ENCODE data around the gene SSR3. TPM values are rescaled to one million over a fixed set of nuclear protein-coding genes. Genes with fewer than 3 reads are reported as not detected.

SSR3 gene
- total RNA-seq, 1 experiment from 2014 or later = 177 TPM

DNA sequence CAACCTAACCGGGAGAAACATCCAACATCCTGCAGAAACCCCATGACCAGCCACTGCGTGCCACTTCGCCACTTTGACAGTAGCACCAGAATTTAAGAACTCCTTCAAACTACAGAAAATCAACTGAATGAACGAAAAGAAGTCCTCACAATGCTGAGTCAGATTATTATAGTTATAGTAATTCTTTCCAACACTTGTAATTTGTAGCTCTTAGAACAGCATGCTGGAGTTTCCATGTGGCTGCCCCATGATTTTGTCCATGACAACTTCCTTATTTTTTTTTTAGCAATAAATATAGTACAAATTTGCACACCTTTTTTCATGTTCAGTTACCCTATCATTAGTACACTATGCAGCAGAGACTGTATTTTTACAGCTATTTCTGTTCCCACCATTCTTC is 26.1 kb upstream of the SSR3 start:
- Histone ChIP-seq H3K9me2 (ENCODE audit: insufficient read depth) (no peaks in the 10 kb centered on the region), H3K9ac (ENCODE audit: low read length) (no peak overlapping the region), H3K4me3 (replicated peaks in 1 of 2; ENCODE audit: low read depth in 1 of 2, low read length in 2 of 2) (no peak overlapping the region), H4K20me1 (ENCODE audit: insufficient read depth) (no peaks in the 10 kb centered on the region), H3K36me3 (ENCODE audit: control insufficient read depth in 1 of 2, insufficient read depth in 2 of 2, low read length in 2 of 2) (no peaks in the 10 kb centered on the region), H3K9me3 (ENCODE audit: control insufficient read depth in 1 of 2, insufficient read depth in 1 of 2, low read depth in 1 of 2, low read length in 2 of 2) (no peaks in the 10 kb centered on the region), H3K79me2 (ENCODE audit: insufficient read depth, low read length) (no peaks in the 10 kb centered on the region), H3K4me1 (ENCODE audit: control insufficient read depth in 1 of 2, insufficient read depth in 2 of 2, low read length in 2 of 2) (no peaks in the 10 kb centered on the region), H3K4me2 (ENCODE audit: low read length) (no peak overlapping the region), H3K27me3 (ENCODE audit: insufficient read depth, low read length) (no peaks in the 10 kb centered on the region), H3K27ac (ENCODE audit: low read depth, low read length) (no peak overlapping the region), H2AFZ (ENCODE audit: low read depth, low read length, poor library complexity, severe bottlenecking) (no peak overlapping the region)
- ChIA-PET CTCF (no interaction called here), POLR2A (no interaction called here), RAD21 (ENCODE audit: low non-redundant PET in 1 of 2, low total read pairs in 2 of 2, uncharacterized antibody in 2 of 2, unreplicated experiment in 2 of 2) (no interaction called here)
- ATAC-seq (no peak), DNase-seq (ENCODE audit: low read depth, low spot score) (no peak)
- no TSS peak for BruUV-seq (replicated peaks)
- no peak for TF ChIP-seq ZNF274 (IDR thresholded peaks at IDR 0.05; ENCODE audit: low read depth, low read length)
- no peak for TF ChIP-seq JUND (IDR thresholded peaks at IDR 0.05)
- TF ChIP-seq YY1 (IDR thresholded peaks at IDR 0.05; ENCODE audit: extremely low read depth, insufficient replicate concordance, low read depth, low read length) = no peak
- TF ChIP-seq CEBPB (IDR thresholded peaks at IDR 0.05; ENCODE audit: low read depth) = no peak
- intact Hi-C loops (cut with micrococcal nuclease) = no loop called here

- CTCF ChIA-PET = no interaction called here
- Histone ChIP-seq H3K9ac (ENCODE audit: low read length) (no peak overlapping the region), H3K4me3 (replicated peaks in 1 of 2; ENCODE audit: low read depth in 1 of 2, low read length in 2 of 2) (no peak overlapping the region), H3K27ac (ENCODE audit: low read depth, low read length) (no peak overlapping the region), H3K4me1 (ENCODE audit: control insufficient read depth in 1 of 2, insufficient read depth in 2 of 2, low read length in 2 of 2) (no peaks in the 10 kb centered on the region), H4K20me1 (ENCODE audit: insufficient read depth) (no peaks in the 10 kb centered on the region), H3K4me2 (ENCODE audit: low read length) (no peak overlapping the region), H3K27me3 (ENCODE audit: insufficient read depth, low read length) (no peaks in the 10 kb centered on the region), H3K36me3 (ENCODE audit: control insufficient read depth in 1 of 2, insufficient read depth in 2 of 2, low read length in 2 of 2) (no peaks in the 10 kb centered on the region), H3K9me3 (ENCODE audit: control insufficient read depth in 1 of 2, insufficient read depth in 1 of 2, low read depth in 1 of 2, low read length in 2 of 2) (no peaks in the 10 kb centered on the region), H3K79me2 (ENCODE audit: insufficient read depth, low read length) (no peaks in the 10 kb centered on the region), H3K9me2 (ENCODE audit: insufficient read depth) (no peaks in the 10 kb centered on the region), H2AFZ (ENCODE audit: low read depth, low read length, poor library complexity, severe bottlenecking) (peak overlapping the region; percentile 17)
- ATAC-seq = no peak
- RAD21 ChIA-PET (ENCODE audit: low non-redundant PET in 1 of 2, low total read pairs in 2 of 2, uncharacterized antibody in 2 of 2, unreplicated experiment in 2 of 2) = no interaction called here
- no peak for DNase-seq (ENCODE audit: low read depth, low spot score)
- intact Hi-C loops (cut with micrococcal nuclease) = no loop called here
- POLR2A ChIA-PET = no interaction called here
- TF ChIP-seq ZNF274 (IDR thresholded peaks at IDR 0.05; ENCODE audit: low read depth, low read length) = no peak
- TF ChIP-seq EZH2phosphoT487 (IDR thresholded peaks at IDR 0.05; ENCODE audit: borderline replicate concordance) = no peak
- no peak for TF ChIP-seq JUND (IDR thresholded peaks at IDR 0.05)
- TF ChIP-seq MAX (IDR thresholded peaks at IDR 0.05) = no peak
- no peak for TF ChIP-seq CTCF (IDR thresholded peaks at IDR 0.05 in 2 of 3, conservative IDR thresholded peaks at IDR 0.05 in 1 of 3; ENCODE audit: borderline replicate concordance in 1 of 3, insufficient read depth in 1 of 3, low read depth in 2 of 3, low read length in 2 of 3)
- TF ChIP-seq POLR2AphosphoS5 (IDR thresholded peaks at IDR 0.05; ENCODE audit: low read depth, low read length) = no peak
- TF ChIP-seq, protein P1, sequence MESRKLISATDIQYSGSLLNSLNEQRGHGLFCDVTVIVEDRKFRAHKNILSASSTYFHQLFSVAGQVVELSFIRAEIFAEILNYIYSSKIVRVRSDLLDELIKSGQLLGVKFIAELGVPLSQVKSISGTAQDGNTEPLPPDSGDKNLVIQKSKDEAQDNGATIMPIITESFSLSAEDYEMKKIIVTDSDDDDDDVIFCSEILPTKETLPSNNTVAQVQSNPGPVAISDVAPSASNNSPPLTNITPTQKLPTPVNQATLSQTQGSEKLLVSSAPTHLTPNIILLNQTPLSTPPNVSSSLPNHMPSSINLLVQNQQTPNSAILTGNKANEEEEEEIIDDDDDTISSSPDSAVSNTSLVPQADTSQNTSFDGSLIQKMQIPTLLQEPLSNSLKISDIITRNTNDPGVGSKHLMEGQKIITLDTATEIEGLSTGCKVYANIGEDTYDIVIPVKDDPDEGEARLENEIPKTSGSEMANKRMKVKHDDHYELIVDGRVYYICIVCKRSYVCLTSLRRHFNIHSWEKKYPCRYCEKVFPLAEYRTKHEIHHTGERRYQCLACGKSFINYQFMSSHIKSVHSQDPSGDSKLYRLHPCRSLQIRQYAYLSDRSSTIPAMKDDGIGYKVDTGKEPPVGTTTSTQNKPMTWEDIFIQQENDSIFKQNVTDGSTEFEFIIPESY (IDR thresholded peaks at IDR 0.05; ENCODE audit: extremely low read depth, insufficient replicate concordance, low read length) = no peak
- no peak for TF ChIP-seq ZFX (IDR thresholded peaks at IDR 0.05)
- no peak for TF ChIP-seq EGR1 (IDR thresholded peaks at IDR 0.05; ENCODE audit: low read depth)
- TF ChIP-seq EZH2 (IDR thresholded peaks at IDR 0.05) = no peak
- TF ChIP-seq SIN3A (IDR thresholded peaks at IDR 0.05; ENCODE audit: low read depth) = no peak
- TF ChIP-seq POLR2A (IDR thresholded peaks at IDR 0.05; ENCODE audit: borderline replicate concordance, extremely low read depth, insufficient read depth, insufficient read length) = no peak
- TF ChIP-seq YY1 (IDR thresholded peaks at IDR 0.05; ENCODE audit: extremely low read depth, insufficient replicate concordance, low read depth, low read length) = no peak
- TF ChIP-seq ELF1 (IDR thresholded peaks at IDR 0.05; ENCODE audit: borderline replicate concordance, low read depth) = no peak
- TF ChIP-seq SP1 (IDR thresholded peaks at IDR 0.05; ENCODE audit: low read depth) = no peak
- TF ChIP-seq SRF (IDR thresholded peaks at IDR 0.05; ENCODE audit: low read depth) = no peak
- BruUV-seq (replicated peaks) = no TSS peak
These were observed 24.5 kb upstream of the SSR3 start for GRCh38 chr3:156579427-156579851.

All from HCT116 (cell line).